Ovary (tissue), 9 donors: ENCODE results near the gene DHX29. TPM values are rescaled to one million over a fixed set of nuclear protein-coding genes. Genes with fewer than 3 reads are reported as not detected.

Experiments
- DNase-seq, 5 donors: peaks; one replicate each; pipeline ENCODE4 v3.0.0-alpha.2; 2019 to 2020
- H3K27ac ChIP-seq, 2 donors: fragments of 200-600 bp; one replicate each; pipeline versions ENCODE4 v1.5.1 to v1.8.0; 2019 to 2022
- H3K27me3 ChIP-seq: fragments of 200-600 bp; one replicate; pipeline ENCODE4 v1.8.0; 2022
- H3K36me3 ChIP-seq: fragments of 200-600 bp; sonication (generic); one replicate; pipeline ENCODE4 v1.5.1; 2019
- H3K4me1 ChIP-seq: one replicate; pipeline ENCODE4 v1.8.1; 2013; ENCODE audit warnings: mild to moderate bottlenecking, moderate library complexity; ENCODE audit not compliant: insufficient read depth
- H3K4me3 ChIP-seq: fragments of 200-600 bp; sonication (generic); one replicate; pipeline ENCODE4 v1.5.1; 2017
- H3K9me3 ChIP-seq, 2 donors: fragments of 200-600 bp in 1 of 2; sonication (generic) in 1 of 2; one replicate each; pipeline versions ENCODE4 v1.5.1 to v1.8.1; 2013 to 2019; ENCODE audit warnings: mild to moderate bottlenecking in 1 of 2, moderate library complexity in 1 of 2
- EP300 ChIP-seq: sonication (generic); formaldehyde crosslinking; IDR thresholded peaks from one replicate; pipeline ENCODE4 v1.6.1; 2017; ENCODE audit warnings: antibody characterized with exemption
- POLR2A ChIP-seq: fragments of 450-650 bp; IDR thresholded peaks from one replicate; pipeline ENCODE4 v1.6.1; 2017; ENCODE audit warnings: antibody characterized with exemption, mild to moderate bottlenecking, moderate library complexity
- WGBS, 3 donors: extraction: QIAGEN DNeasy Blood & Tissue Kit in 1 of 3; methylation state at CpG; one replicate each; pipeline versions ENCODE4 v1.1.5 to v1.1.7; 2013 to 2017; 5-methylcytosine and 5-hydroxymethylcytosine counted together
- intact Hi-C, 4 donors: fragments of 100-400 bp; cut with DNase I; formaldehyde crosslinking; loops; one replicate each; pipeline versions ENCODE4 v1.11.0 to v1.15.1; 2022 to 2023
- polyA plus RNA-seq, 2 donors: library from polyadenylated mRNA; stranded (reverse); fragments of 200-250 nt in 1 of 2; fragments of 350-450 nt in 1 of 2; fragmentation: Illumina TruSeq in 1 of 2; extraction: RNeasy Lipid Tissue Mini Kit (QIAGEN cat#74804) in 1 of 2; gene quantifications; one replicate each; pipeline ENCODE4 v1.2.3, GENCODE V29; 2013 to 2014
- total RNA-seq, 7 donors: library from RNA; depleted of rRNA in 2 of 7; stranded (reverse); fragments of >200 nt in 2 of 7; fragmentation: NEBNext Ultra II Directional in 3 of 7; extraction: Animal tissue kit (Norgen Biotek cat#: 25700) in 3 of 7; gene quantifications; one replicate each; pipeline versions ENCODE4 v1.1.0 to v1.2.4, GENCODE V29; 2016 to 2023
- TF ChIP-seq, protein P1 (sequence below), 3 donors: fragments of 450-650 bp in 2 of 3; fragments of 200-600 bp in 1 of 3; IDR thresholded peaks; one replicate each; pipeline versions ENCODE4 v1.5.1 to v1.8.0; 2016 to 2022; ENCODE audit warnings: antibody characterized with exemption in 3 of 3, mild to moderate bottlenecking in 1 of 3
- donor health status: DM: no; HTN: no; CAD: no; lungs with moderate emphysema.
- donor health status: DM: no; HTN: no; CAD: no.
- donor health status: Bipolar disorder and iron deficiency.
- donor health status: DM: yes; HTN: yes; CAD: no.
- donor health status: DM: no; HTN: no; CAD: no.
- donor health status: DM: yes; HTN: yes; CAD: no.

DHX29 gene
- total and polyA plus RNA-seq, 9 donors = 13.1 to 25.2 (median 21.0) TPM

DNA sequence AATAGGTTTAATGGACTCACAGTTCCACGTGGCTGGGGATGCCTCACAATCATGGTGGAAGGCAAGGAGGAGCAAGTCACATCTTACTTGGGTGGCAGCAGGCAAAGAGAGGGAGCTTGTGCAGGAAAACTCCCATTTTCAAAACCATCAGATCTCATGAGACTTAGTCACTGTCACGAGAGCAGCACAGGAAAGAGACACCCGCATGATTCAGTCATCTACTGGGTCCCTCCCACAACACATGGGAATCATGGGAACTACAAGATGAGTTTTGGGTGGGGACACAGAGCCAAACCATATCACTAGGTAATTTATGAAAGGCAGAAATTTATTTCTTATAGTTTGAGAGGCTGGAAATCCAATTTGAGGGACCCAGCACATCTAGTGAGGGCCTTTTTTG is 40.3 kb upstream of the DHX29 start:
- no peaks in the 10 kb centered on the region for H3K27me3 ChIP-seq
- no peaks in the 10 kb centered on the region for H3K4me1 ChIP-seq
- H3K9me3 ChIP-seq = no peaks in the 10 kb centered on the region
- H3K36me3 ChIP-seq = no peaks in the 10 kb centered on the region
- no peak overlapping the region for H3K4me3 ChIP-seq
- WGBS, 3 donors = 91 to 94% (median 93%) methylated on average over 3 of the region's 3 CpGs
- intact Hi-C loops = loop anchor here in 2 of 4 donors (10.0 kb wide), 1 partner anchor 347 kb away; no protein-coding TSS in a partner anchor
- no peak overlapping the region for H3K27ac ChIP-seq
- DNase-seq = no peak
- no peak for TF ChIP-seq POLR2A
- TF ChIP-seq EP300 = no peak
- TF ChIP-seq, protein P1, sequence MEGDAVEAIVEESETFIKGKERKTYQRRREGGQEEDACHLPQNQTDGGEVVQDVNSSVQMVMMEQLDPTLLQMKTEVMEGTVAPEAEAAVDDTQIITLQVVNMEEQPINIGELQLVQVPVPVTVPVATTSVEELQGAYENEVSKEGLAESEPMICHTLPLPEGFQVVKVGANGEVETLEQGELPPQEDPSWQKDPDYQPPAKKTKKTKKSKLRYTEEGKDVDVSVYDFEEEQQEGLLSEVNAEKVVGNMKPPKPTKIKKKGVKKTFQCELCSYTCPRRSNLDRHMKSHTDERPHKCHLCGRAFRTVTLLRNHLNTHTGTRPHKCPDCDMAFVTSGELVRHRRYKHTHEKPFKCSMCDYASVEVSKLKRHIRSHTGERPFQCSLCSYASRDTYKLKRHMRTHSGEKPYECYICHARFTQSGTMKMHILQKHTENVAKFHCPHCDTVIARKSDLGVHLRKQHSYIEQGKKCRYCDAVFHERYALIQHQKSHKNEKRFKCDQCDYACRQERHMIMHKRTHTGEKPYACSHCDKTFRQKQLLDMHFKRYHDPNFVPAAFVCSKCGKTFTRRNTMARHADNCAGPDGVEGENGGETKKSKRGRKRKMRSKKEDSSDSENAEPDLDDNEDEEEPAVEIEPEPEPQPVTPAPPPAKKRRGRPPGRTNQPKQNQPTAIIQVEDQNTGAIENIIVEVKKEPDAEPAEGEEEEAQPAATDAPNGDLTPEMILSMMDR (IDR thresholded peaks at IDR 0.05) = no peak

DNA sequence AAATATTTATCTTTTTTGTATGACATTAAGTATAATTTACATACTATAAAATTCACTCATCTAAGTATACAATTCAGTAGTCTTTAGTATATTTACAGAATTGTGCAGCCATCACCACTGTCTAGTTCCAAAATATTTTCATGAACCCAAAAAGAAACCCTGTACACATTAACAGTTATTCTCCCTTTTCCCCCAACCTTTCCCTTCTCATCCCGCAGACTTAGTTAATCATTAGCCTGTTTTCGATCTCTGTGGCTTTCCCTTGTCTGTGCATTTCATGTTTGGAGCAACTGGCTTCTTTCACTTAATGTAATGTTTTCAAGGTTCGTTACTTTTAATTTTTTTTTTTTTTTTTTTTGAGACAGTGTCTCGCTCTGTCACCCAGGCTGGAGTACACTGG is 37.8 kb upstream of the DHX29 start:
- H3K4me3 ChIP-seq = no peak overlapping the region
- no peak overlapping the region for H3K27ac ChIP-seq
- DNase-seq = no peak
- H3K36me3 ChIP-seq = no peaks in the 10 kb centered on the region
- 90 to 96% (median 92%) methylated on average over 4 of the region's 4 CpGs for WGBS, 3 donors
- TF ChIP-seq POLR2A = no peak
- TF ChIP-seq, protein P1 (IDR thresholded peaks at IDR 0.05) = no peak
- TF ChIP-seq EP300 = no peak
- H3K27me3 ChIP-seq = no peaks in the 10 kb centered on the region
- H3K9me3 ChIP-seq = no peaks in the 10 kb centered on the region
- no peaks in the 10 kb centered on the region for H3K4me1 ChIP-seq
- intact Hi-C loops = loop anchor here in 2 of 4 donors (10.0 kb wide), 1 partner anchor 349 kb away; no protein-coding TSS in a partner anchor

DNA sequence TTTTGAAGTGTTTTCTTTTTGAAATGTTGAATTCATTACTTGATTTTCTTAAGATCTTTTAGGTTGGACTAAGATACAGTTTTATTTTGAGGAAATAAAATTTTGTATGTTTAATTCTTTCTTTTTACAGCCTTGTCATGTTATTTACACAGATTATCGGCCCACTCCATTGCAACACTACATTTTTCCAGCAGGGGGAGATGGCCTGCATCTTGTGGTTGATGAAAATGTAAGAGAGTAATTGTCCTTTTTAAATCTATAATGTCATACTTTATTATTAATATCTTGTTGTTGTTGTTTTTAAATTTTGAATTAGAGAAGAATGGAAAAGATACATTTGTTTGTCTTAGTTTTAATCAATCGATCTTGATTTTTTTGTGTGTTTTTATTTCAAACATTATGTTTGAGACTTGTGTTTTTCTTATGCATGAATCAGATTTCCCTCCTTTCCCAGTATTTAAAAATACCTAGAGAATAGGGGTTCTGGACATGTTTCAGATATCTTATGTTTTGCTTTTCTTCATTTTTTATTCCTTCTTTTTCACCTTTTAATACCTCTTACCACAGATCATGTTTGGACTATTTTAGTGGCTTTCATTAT is 37.0 kb upstream of the DHX29 start:
- TF ChIP-seq POLR2A = no peak
- TF ChIP-seq, protein P1 (IDR thresholded peaks at IDR 0.05) = peak; percentile 38 to 81 (median 78)
- no peak for TF ChIP-seq EP300
- intact Hi-C loops = loop anchor here (5.0 to 10.0 kb wide), 2 partner anchors 348 to 350 kb away; no protein-coding TSS in a partner anchor
- WGBS, 3 donors = 33 to 40% (median 35%) methylated on average over 2 of the region's 2 CpGs
- DNase-seq = peak in 4 of 5 donors; percentile 44 to 69 (median 54)
- Histone ChIP-seq H3K9me3 (no peaks in the 10 kb centered on the region), H3K27me3 (no peaks in the 10 kb centered on the region), H3K27ac (no peak overlapping the region), H3K4me1 (no peaks in the 10 kb centered on the region), H3K36me3 (no peaks in the 10 kb centered on the region), H3K4me3 (no peak overlapping the region)

DNA sequence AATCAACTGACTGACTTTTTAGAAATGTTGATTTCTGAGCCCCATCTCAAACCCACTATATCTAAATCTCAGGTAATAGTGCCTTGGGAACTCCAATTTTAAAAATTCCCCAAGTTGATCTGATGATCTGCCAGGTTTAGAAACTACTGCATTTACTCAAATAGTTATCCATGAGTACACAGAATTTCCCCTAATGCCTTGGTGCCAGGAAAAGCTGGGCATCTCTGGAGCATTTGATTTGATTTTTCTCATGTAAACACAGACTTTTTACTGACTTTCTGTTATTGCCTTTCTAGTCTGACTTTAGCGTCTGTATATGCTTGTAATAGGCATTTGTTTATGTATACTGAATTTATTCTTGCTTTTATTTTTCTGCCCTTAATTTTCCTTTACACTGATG is 36.1 kb upstream of the DHX29 start:
- no peak overlapping the region for H3K27ac ChIP-seq

More for the DNA sequence above, 36.1 kb upstream of the DHX29 start:
- no peaks in the 10 kb centered on the region for H3K27me3 ChIP-seq
- intact Hi-C loops = loop anchor here (5.0 to 10.0 kb wide), 2 partner anchors 349 to 351 kb away; no protein-coding TSS in a partner anchor
- no peak overlapping the region for H3K4me3 ChIP-seq
- H3K9me3 ChIP-seq = no peaks in the 10 kb centered on the region
- no peak for DNase-seq
- H3K36me3 ChIP-seq = no peaks in the 10 kb centered on the region
- TF ChIP-seq, protein P1 (IDR thresholded peaks at IDR 0.05) = no peak
- TF ChIP-seq POLR2A = no peak
- no peak for TF ChIP-seq EP300
- WGBS, 3 donors = 87 to 94% (median 90%) methylated on average over 1 of the region's 1 CpG
- H3K4me1 ChIP-seq = peaks cover 2% of the 10 kb centered on the region
